ENCODE data around the gene TMEM255B. TPM values are rescaled to one million over a fixed set of nuclear protein-coding genes. Genes with fewer than 3 reads are reported as not detected.
"Not testable (repeated sequence)": the region's sequence is repeated elsewhere in the genome, so short reads cannot be mapped to it uniquely, and the experiment has no call there.

Gene TMEM255B
- total RNA-seq, 1 donor from 2014 or later = 2.0 TPM

DNA sequence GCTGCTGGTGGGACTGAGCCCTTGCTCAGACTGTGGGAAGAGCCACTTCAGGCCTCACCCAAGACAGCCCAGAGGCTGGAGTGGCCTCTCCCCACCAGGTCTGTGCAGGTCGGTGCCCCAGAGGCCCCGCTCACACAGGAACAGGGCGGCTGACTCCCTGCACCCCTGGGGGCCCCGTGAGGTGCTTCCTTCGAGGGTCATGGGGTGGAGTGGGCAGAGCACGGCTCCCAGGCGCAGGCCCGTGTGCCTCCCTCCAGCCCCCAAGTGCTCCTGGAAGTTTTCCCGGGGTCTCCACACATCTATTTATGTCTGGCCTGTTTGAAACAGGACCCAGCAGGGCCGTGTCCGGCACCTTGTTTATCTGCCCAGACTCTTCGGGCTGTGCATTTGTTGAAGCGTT is 9.5 kb upstream of the TMEM255B start:
- Mint-ChIP-seq H3K4me3 (no peak overlapping the region), H3K4me1 (no peaks in the 10 kb centered on the region), H3K36me3 (ENCODE audit: low read depth) (no peaks in the 10 kb centered on the region), H3K27me3 (peaks cover 3% of the 10 kb centered on the region), H3K9me3 (peaks cover 18% of the 10 kb centered on the region), H3K27ac (no peak overlapping the region)
- intact Hi-C loops (cut with micrococcal nuclease) = no loop called here
- no peak for DNase-seq

DNA sequence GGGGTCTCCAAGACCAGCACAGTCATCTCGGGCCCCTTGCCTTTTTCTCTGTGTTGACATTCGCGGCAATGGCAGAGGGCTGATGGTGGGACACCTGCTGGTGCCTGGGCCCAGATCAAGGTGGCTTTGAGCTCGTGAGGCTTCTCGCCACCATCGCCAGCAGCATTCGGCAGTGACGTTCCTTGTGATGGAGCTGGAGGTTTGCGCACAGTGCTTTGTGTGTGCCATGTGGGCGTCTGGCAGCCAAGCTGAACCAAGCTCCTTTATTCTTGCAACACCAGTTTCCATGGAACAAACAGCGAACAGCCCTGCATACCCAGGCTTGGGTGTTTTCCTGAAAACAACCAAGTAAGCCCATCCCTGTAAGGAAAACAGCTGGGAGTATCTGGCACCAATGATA is 9.1 kb upstream of the TMEM255B start:
- H3K4me3 Mint-ChIP-seq = no peak overlapping the region
- no peak overlapping the region for H3K27ac Mint-ChIP-seq
- no peaks in the 10 kb centered on the region for H3K4me1 Mint-ChIP-seq
- H3K9me3 Mint-ChIP-seq = peaks cover 18% of the 10 kb centered on the region
- DNase-seq = no peak
- intact Hi-C loops (cut with micrococcal nuclease) = no loop called here
- peaks cover under 1% of the 10 kb centered on the region for H3K27me3 Mint-ChIP-seq
- H3K36me3 Mint-ChIP-seq (ENCODE audit: low read depth) = no peaks in the 10 kb centered on the region

DNA sequence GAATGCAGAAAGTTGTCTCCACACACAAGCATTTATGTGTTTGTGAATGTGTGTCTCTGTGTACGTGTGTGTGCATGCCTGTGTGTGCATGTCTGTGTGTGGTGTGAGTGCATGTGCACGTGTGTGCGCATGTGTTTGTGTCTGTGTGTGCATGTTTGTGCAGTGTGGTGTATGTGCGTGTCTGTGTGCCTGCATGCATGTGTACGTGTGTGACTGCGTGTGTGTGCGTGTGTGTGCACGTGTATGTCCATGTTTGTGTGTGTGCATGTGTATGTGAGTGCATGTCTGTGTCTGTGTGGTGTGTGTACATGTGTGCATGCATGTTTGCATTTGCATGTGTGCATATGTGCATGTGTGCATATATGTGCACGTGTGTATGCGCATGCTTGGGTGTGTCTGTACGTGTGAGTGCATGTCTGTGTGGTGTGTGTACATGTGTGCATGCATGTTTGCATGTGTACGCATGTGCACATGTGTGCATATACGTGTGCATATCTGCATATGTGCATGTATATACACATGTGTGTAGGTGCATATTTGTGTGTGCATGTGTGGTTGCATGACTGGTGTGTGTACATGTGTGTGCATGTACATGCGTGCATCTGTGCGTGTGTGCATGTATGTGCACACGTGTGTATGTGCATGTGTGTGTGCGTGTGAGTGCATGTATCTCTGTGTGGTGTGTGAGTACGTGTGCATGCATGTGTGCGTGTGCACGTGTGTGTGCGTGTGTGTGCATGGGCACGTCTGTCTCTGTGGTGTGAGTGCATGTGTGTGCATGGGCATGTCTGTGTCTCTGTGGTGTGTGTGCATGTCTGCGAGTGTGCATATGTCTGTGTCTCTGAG is 8.2 kb upstream of the TMEM255B start:
- Mint-ChIP-seq H3K4me1 (no peaks in the 10 kb centered on the region), H3K9me3 (peaks cover 18% of the 10 kb centered on the region), H3K27me3 (no peaks in the 10 kb centered on the region), H3K27ac (no peak overlapping the region), H3K4me3 (no peak overlapping the region), H3K36me3 (ENCODE audit: low read depth) (no peaks in the 10 kb centered on the region)
- intact Hi-C loops (cut with micrococcal nuclease) = no loop called here
- no peak for DNase-seq

DNA sequence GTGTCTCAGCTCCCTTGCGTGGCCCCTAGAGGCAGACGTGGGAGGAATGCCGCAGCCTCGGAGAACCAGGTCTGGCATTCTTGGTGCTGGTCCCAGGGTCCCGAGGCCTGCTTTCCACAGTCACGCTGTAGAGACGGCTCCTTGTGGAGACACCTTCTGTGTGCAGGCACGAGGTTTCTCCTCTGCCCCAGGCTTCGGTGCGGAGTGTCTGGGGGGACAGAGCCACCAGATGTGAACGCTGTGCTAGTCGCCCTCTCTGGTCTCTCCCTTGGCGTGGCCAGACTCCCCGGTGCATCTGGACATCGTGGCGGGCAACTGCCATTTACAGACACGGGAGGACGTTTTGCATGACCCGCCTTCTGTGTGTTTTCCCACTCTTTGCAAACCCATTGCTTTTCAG is 7.5 kb upstream of the TMEM255B start:
- Mint-ChIP-seq H3K4me3 (no peak overlapping the region), H3K27ac (no peak overlapping the region), H3K36me3 (ENCODE audit: low read depth) (no peaks in the 10 kb centered on the region), H3K27me3 (no peaks in the 10 kb centered on the region), H3K4me1 (no peaks in the 10 kb centered on the region), H3K9me3 (peaks cover 18% of the 10 kb centered on the region)
- no peak for DNase-seq
- intact Hi-C loops (cut with micrococcal nuclease) = no loop called here

DNA sequence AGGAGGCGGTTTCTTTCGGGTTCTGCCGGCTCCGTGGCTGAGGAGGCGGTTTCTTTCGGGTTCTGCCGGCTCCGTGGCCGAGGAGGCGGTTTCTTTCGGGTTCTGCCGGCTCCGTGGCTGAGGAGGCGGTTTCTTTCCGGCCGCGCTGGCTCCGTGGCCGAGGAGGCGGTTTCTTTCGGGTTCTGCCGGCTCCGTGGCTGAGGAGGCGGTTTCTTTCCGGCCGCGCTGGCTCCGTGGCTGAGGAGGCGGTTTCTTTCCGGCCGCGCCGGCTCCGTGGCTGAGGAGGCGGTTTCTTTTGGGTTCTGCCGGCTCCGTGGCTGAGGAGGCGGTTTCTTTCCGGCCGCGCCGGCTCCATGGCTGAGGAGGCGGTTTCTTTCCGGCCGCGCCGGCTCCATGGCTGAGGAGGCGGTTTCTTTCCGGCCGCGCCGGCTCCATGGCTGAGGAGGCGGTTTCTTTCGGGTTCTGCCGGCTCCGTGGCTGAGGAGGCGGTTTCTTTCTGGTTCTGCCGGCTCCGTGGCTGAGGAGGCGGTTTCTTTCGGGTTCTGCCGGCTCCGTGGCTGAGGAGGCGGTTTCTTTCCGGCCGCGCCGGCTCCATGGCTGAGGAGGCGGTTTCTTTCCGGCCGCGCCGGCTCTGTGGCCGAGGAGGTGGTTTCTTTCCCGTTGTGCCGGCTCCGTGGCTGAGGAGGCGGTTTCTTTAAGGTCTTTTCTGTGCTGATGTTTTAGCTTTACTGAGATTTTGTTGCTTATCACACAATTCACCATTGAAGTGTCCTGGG is 6.6 kb upstream of the TMEM255B start:
- H3K4me3 Mint-ChIP-seq; DNase-seq; H3K27me3 Mint-ChIP-seq; H3K27ac Mint-ChIP-seq; H3K36me3 Mint-ChIP-seq (ENCODE audit: low read depth); H3K4me1 Mint-ChIP-seq; intact Hi-C loops (cut with micrococcal nuclease): not testable (repeated sequence)
- peaks cover 18% of the 10 kb centered on the region for H3K9me3 Mint-ChIP-seq

DNA sequence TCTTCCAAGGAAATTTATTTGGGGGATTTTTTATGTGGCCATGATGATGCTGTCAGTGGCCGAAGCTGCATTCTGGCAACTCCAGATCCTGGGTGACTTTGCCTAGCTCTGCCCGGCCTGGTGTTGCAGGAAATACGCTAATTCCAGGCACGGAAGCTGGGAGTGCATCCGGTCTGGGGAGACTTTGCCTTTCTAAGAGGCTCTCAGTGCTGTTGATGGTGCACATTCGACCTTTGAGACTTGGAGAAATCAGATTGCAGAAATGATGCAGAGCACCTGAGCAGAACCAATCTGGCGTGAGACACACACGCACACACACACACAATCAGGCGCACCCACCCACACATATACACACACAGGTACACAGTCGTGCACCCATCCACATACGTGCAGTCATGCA is 5.9 kb upstream of the TMEM255B start:
- Mint-ChIP-seq H3K9me3 (peaks cover 18% of the 10 kb centered on the region), H3K4me1 (peaks cover 3% of the 10 kb centered on the region), H3K27ac (no peak overlapping the region), H3K36me3 (ENCODE audit: low read depth) (no peaks in the 10 kb centered on the region), H3K27me3 (peaks cover 5% of the 10 kb centered on the region), H3K4me3 (no peak overlapping the region)
- no peak for DNase-seq
- intact Hi-C loops (cut with micrococcal nuclease) = no loop called here

DNA sequence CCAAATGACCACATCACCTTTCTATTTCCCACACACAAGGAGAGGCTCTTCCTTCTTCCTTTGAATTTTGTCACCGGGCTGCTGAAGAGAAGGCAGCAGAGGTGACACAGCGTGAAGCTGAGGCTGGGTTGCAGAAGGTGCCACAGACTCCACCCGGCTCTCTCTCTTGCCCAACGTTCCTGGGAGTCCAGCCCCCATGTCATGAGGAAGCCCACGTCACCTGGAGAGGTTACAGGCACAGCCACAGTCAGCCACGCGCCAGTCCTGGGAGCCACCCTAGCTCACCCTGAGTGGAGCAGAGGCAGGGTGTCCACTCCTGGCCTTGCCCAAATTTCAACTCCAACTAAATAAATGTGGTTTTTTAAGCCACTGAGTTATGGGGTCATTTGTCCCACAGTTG is 4.8 kb upstream of the TMEM255B start:
- Mint-ChIP-seq H3K27ac (no peak overlapping the region), H3K36me3 (ENCODE audit: low read depth) (no peaks in the 10 kb centered on the region), H3K4me3 (no peak overlapping the region), H3K9me3 (peaks cover 18% of the 10 kb centered on the region), H3K4me1 (peaks cover 6% of the 10 kb centered on the region), H3K27me3 (peaks cover 10% of the 10 kb centered on the region)
- intact Hi-C loops (cut with micrococcal nuclease) = no loop called here
- DNase-seq = no peak

DNA sequence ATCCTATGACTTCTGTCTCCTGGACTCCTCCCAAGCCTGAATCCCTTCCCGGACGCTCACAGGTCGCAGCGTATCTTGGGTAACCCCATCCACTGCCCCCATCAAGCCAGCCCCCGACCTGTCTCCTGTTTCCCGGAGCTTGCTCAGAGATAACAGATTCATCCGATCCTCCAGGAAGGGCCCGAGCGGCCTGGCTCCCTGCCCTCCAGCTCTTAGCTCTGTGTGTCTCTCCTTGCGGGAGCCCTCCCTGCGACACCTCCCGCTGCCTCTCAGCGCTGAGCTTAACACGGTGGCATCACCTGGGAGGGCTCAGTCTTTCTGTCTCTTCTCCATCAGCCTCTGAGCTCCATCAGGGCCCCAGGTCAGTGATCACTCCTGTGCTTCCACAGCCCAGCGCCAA is 4.3 kb upstream of the TMEM255B start:
- intact Hi-C loops (cut with micrococcal nuclease) = no loop called here
- no peak for DNase-seq
- no peak overlapping the region for H3K27ac Mint-ChIP-seq
- no peaks in the 10 kb centered on the region for H3K36me3 Mint-ChIP-seq (ENCODE audit: low read depth)
- H3K9me3 Mint-ChIP-seq = peaks cover 18% of the 10 kb centered on the region
- H3K27me3 Mint-ChIP-seq = peaks cover 14% of the 10 kb centered on the region
- H3K4me3 Mint-ChIP-seq = no peak overlapping the region
- H3K4me1 Mint-ChIP-seq = peaks cover 11% of the 10 kb centered on the region

DNA sequence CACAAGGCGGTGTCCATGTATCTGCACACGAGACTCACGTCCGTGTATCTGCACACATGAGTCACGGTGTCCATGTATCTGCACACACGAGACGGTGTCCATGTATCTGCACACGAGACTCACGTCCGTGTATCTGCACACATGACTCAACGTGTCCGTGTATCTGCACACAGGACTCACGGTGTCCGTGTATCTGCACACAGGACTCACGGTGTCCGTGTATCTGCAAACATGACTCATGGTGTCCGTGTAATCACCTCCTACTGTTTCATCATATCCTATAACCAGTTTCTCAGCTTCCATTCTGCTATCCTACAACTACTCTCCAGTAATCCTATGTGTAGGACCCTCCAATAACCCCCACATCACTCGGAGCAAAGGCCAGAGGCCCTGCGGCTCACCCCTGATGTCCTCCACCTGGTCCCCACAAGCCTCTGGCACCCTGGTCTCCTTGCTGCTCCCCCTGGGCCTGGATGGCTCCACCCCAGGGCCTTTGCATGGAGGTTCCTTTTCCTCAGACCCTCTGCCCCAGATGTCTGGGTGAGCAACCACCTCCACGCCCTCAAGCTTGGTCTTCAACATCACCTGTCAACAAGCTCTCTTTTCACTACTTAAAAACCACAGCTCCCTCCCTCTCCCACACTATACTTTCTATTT is 2.5 kb upstream of the TMEM255B start:
- Mint-ChIP-seq H3K4me1 (peaks cover 13% of the 10 kb centered on the region), H3K9me3 (peaks cover 6% of the 10 kb centered on the region), H3K27ac (no peak overlapping the region), H3K27me3 (peaks cover 31% of the 10 kb centered on the region), H3K36me3 (ENCODE audit: low read depth) (no peaks in the 10 kb centered on the region), H3K4me3 (no peak overlapping the region)
- intact Hi-C loops (cut with micrococcal nuclease) = no loop called here
- no peak for DNase-seq

DNA sequence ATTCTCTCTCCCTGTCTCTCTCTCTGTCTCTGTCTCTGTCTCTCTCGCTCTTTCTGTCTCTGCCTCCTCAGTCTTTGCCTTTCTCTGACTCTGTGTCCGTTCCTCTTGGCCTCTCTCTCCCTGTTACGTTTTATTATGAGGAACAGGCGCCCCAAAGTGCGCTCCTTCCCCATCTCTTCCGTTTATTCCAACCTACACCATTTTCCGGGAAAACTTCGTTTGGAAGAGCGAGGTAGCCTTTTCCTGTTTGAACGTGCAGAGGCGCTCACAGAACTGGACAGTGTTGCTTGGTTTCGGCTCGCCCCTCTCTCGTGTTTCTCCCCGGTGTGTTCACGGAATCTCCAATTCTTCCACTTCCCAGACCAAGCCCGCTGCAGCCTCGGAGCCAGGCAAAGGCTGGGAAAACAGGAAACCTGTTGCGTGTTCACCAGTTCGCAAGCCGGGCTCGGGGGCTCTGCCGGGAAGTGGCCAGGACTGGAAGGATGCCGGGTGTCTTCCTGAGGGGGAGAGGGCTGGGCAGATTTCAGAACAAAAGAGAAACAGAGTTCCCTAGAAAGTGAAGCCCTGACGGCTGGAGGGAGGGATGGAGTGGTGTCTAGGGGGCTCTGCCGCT is 605 bp downstream of the TMEM255B start:
- intact Hi-C loops (cut with micrococcal nuclease) = no loop called here
- H3K27ac Mint-ChIP-seq = no peak overlapping the region
- H3K36me3 Mint-ChIP-seq (ENCODE audit: low read depth) = no peaks in the 10 kb centered on the region
- H3K27me3 Mint-ChIP-seq = peaks cover 44% of the 10 kb centered on the region
- H3K4me1 Mint-ChIP-seq = peaks cover 13% of the 10 kb centered on the region
- H3K4me3 Mint-ChIP-seq = peak overlapping the region; percentile 91
- no peak for DNase-seq
- no peaks in the 10 kb centered on the region for H3K9me3 Mint-ChIP-seq

DNA sequence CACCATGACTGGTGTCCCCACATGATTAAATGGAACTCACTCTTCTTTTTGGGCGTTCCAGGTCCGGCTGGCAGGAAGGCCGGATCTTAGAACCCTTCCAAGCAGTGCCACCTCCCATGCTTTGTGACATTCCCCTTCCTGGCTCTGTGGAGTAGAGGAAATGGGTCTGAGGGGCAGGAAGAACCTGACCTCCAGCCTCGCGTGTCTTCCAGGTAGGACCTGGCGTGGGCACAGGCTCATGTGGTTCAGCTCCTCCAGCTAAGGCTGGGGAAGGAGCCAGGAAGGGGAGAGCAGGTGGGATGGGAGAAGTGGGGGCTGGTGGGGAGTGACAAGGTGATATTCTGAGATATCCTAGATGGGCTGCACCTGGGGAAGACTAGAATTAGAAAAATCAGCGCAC is 2.1 kb downstream of the TMEM255B start:
- intact Hi-C loops (cut with micrococcal nuclease) = no loop called here
- Mint-ChIP-seq H3K36me3 (ENCODE audit: low read depth) (no peaks in the 10 kb centered on the region), H3K27me3 (peaks cover 44% of the 10 kb centered on the region), H3K4me1 (peaks cover 13% of the 10 kb centered on the region), H3K9me3 (no peaks in the 10 kb centered on the region), H3K27ac (no peak overlapping the region), H3K4me3 (no peak overlapping the region)
- DNase-seq = no peak

DNA sequence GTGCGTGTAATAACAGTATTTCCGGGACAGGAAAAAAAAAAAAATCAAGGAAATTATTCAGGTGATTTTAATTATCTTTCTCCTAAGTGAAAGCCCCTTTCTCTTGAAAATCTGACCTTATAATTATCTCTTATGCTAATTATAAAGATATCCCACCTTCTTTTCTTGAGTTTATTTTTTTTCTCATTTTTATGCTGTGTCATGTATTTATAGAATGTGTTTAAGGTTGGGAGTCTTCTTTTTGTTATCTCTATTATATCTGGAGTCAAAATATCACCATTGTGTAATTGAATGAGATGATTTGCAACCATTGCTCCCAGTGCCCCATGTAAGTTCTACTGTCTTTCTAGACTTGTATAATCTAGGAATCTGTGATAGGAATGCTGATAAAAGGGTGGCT is 3.0 kb downstream of the TMEM255B start:
- no peaks in the 10 kb centered on the region for H3K9me3 Mint-ChIP-seq
- peaks cover 10% of the 10 kb centered on the region for H3K4me1 Mint-ChIP-seq
- no peak for DNase-seq
- H3K4me3 Mint-ChIP-seq = no peak overlapping the region
- no peaks in the 10 kb centered on the region for H3K36me3 Mint-ChIP-seq (ENCODE audit: low read depth)
- no peak overlapping the region for H3K27ac Mint-ChIP-seq
- H3K27me3 Mint-ChIP-seq = peaks cover 44% of the 10 kb centered on the region
- intact Hi-C loops (cut with micrococcal nuclease) = no loop called here

DNA sequence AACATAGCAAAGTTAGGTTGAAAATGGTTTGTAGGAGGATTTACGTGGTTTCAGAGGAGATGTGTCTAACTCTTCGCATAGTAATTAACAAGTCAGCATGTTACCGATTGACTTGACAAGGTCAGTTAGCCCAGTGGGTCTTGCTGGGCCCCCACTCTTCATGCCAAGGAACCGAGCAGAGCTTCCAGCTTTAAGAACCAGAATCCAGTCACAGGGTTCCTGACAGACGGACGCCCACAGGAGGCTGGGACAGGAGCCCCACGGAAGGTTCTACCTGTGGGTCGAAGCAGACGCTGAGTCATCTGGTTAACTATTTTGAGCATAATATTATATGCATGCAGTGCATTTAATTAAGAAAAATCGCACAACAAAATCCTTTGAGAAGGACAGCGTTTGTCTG is 3.5 kb downstream of the TMEM255B start:
- H3K27ac Mint-ChIP-seq = no peak overlapping the region
- H3K36me3 Mint-ChIP-seq (ENCODE audit: low read depth) = no peaks in the 10 kb centered on the region
- intact Hi-C loops (cut with micrococcal nuclease) = no loop called here
- no peaks in the 10 kb centered on the region for H3K9me3 Mint-ChIP-seq
- H3K4me1 Mint-ChIP-seq = peaks cover 9% of the 10 kb centered on the region
- peaks cover 44% of the 10 kb centered on the region for H3K27me3 Mint-ChIP-seq
- no peak for DNase-seq
- no peak overlapping the region for H3K4me3 Mint-ChIP-seq

DNA sequence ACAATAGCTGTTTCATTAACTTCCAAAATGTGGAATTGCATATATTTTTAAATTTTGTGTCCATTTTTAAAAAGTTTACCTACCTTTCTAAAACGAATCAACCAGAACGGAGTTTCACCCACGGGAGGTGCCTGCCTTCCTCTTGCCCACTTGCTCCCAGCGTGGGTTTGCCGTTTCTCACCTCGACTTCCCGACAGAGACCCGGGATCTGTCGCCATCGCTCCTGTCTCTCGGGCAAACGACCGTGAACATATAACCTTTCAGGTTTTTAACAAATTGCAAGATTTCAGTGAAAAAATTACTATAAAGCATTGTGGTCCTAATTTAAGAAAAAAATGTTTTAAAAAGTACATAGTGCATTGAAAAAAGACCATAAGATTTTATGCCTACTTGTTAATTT is 4.2 kb downstream of the TMEM255B start:
- no peak overlapping the region for H3K4me3 Mint-ChIP-seq
- intact Hi-C loops (cut with micrococcal nuclease) = no loop called here
- peaks cover 9% of the 10 kb centered on the region for H3K4me1 Mint-ChIP-seq
- no peaks in the 10 kb centered on the region for H3K36me3 Mint-ChIP-seq (ENCODE audit: low read depth)
- peaks cover 38% of the 10 kb centered on the region for H3K27me3 Mint-ChIP-seq
- H3K27ac Mint-ChIP-seq = no peak overlapping the region
- no peak for DNase-seq
- H3K9me3 Mint-ChIP-seq = no peaks in the 10 kb centered on the region

Data from activated CD4-positive, alpha-beta T cell treated with anti-CD3 and anti-CD28 coated beads, Interleukin-2, amount 10 ng/mL, durations not matched to agents 24 days and 14 days (primary cell).